IMR-90 (cell line): ENCODE data around the gene INSM1. TPM values are rescaled to one million over a fixed set of nuclear protein-coding genes. Genes with fewer than 3 reads are reported as not detected.

ENCODE experiments used
- ATAC-seq: fragments of 200-7000 bp; cut with Tn5 transposase; 2 replicates; pipeline ENCODE4 v1.9.1; 2020; ENCODE audit warnings: low read depth, mild to moderate bottlenecking, moderate library complexity
- BruUV-seq: library from RNA; stranded (reverse); fragments of 400-500 nt; replicated peaks from 2 replicates; lab custom pipeline; 2021; lab: Mats Ljungman, UMichigan
- CTCF ChIA-PET: fragments of 300-600 bp; formaldehyde crosslinking; extraction: SDS; loops from one replicate; lab custom pipeline; 2021; ENCODE audit warnings: antibody characterized with exemption; lab: Yijun Ruan, JAX
- POLR2A ChIA-PET: fragments of 300-600 bp; sonication (Branson Sonifier 250); formaldehyde crosslinking; loops from one replicate; lab custom pipeline; 2022; ENCODE audit warnings: antibody characterized with exemption; ENCODE audit not compliant: unreplicated experiment; lab: Charles Lee
- DNase-seq: peaks from one replicate; pipeline ENCODE4 v3.0.0; 2013
- H2AFZ ChIP-seq: replicated peaks from 2 replicates; pipeline ENCODE3; 2013; ENCODE audit warnings: low read length, mild to moderate bottlenecking; ENCODE audit not compliant: poor library complexity
- H2AK5ac ChIP-seq: 2 replicates; pipeline ENCODE4 v1.6.1; 2013; ENCODE audit warnings: low read depth, low read length, inconsistent platforms
- H2AK9ac ChIP-seq: replicated peaks from 2 replicates; pipeline ENCODE3; 2013; ENCODE audit warnings: mild to moderate bottlenecking, low read depth, low read length, moderate library complexity; ENCODE audit not compliant: poor library complexity
- H2BK120ac ChIP-seq: 2 replicates; pipeline ENCODE4 v1.6.1; 2013; ENCODE audit warnings: low read depth, low read length, inconsistent platforms
- H2BK15ac ChIP-seq: 3 replicates; pipeline ENCODE4 v1.6.1; 2013; ENCODE audit warnings: low read depth, low read length, inconsistent platforms
- H2BK20ac ChIP-seq: 2 replicates; pipeline ENCODE4 v1.6.1; 2013; ENCODE audit warnings: low read depth, mild to moderate bottlenecking, inconsistent platforms, low read length, moderate library complexity
- H2BK5ac ChIP-seq: 2 replicates; pipeline ENCODE4 v1.6.1; 2013; ENCODE audit warnings: mild to moderate bottlenecking, low read depth, low read length, inconsistent platforms; ENCODE audit not compliant: poor library complexity, severe bottlenecking
- H3K14ac ChIP-seq: replicated peaks from 2 replicates; pipeline ENCODE4 v1.6.1; 2013; ENCODE audit warnings: low read depth, low read length, inconsistent platforms
- H3K18ac ChIP-seq: 2 replicates; pipeline ENCODE4 v1.6.1; 2013; ENCODE audit warnings: low read depth, low read length, control low read depth
- H3K23ac ChIP-seq: 2 replicates; pipeline ENCODE4 v1.6.1; 2013; ENCODE audit warnings: low read depth, low read length, inconsistent platforms
- H3K27ac ChIP-seq: 2 replicates; pipeline ENCODE4 v1.5.1; 2013; ENCODE audit warnings: mild to moderate bottlenecking, control low read depth, low read length; ENCODE audit not compliant: insufficient read depth
- H3K27me3 ChIP-seq: 2 replicates; pipeline ENCODE4 v1.6.1; 2013; ENCODE audit warnings: low read length; ENCODE audit not compliant: control insufficient read depth, insufficient read depth
- H3K36me3 ChIP-seq: 2 replicates; pipeline ENCODE4 v1.6.1; 2013; ENCODE audit warnings: low read length, mixed read lengths; ENCODE audit not compliant: control insufficient read depth, insufficient read depth
- H3K4ac ChIP-seq: 2 replicates; pipeline ENCODE4 v1.6.1; 2013; ENCODE audit warnings: low read depth, low read length, inconsistent platforms
- H3K4me1 ChIP-seq: 2 replicates; pipeline ENCODE4 v1.6.1; 2013; ENCODE audit warnings: low read length, mixed read lengths; ENCODE audit not compliant: control insufficient read depth, insufficient read depth
- H3K4me2 ChIP-seq: 2 replicates; pipeline ENCODE4 v1.6.1; 2013; ENCODE audit warnings: low read depth, mild to moderate bottlenecking, control low read depth, low read length, moderate library complexity
- H3K4me3 ChIP-seq: 2 replicates; pipeline ENCODE4 v1.5.1; 2013; ENCODE audit warnings: low read depth, mild to moderate bottlenecking, control low read depth, low read length, moderate library complexity; ENCODE audit not compliant: insufficient read depth
- H3K56ac ChIP-seq: 2 replicates; pipeline ENCODE4 v1.6.1; 2013; ENCODE audit warnings: low read length, inconsistent platforms; ENCODE audit not compliant: insufficient read depth; ENCODE audit errors: extremely low read depth
- H3K79me1 ChIP-seq, 2 experiments: 2 replicates each; pipeline ENCODE4 v1.6.1; 2013; ENCODE audit warnings: low read length in 2 of 2, inconsistent platforms in 1 of 2, low read depth in 1 of 2
- H3K9ac ChIP-seq: 2 replicates; pipeline ENCODE4 v1.6.1; 2013; ENCODE audit warnings: low read depth, low read length, control low read depth
- H3K9me1 ChIP-seq: 2 replicates; pipeline ENCODE4 v1.6.1; 2013; ENCODE audit warnings: low read length, inconsistent platforms; ENCODE audit not compliant: insufficient read depth
- H3K9me3 ChIP-seq: 2 replicates; pipeline ENCODE4 v1.6.1; 2013; ENCODE audit warnings: low read length; ENCODE audit not compliant: control insufficient read depth, insufficient read depth
- H4K20me1 ChIP-seq: 2 replicates; pipeline ENCODE4 v1.6.1; 2013; ENCODE audit warnings: low read length, inconsistent platforms; ENCODE audit not compliant: insufficient read depth
- H4K5ac ChIP-seq: 2 replicates; pipeline ENCODE4 v1.6.1; 2013; ENCODE audit warnings: mild to moderate bottlenecking, low read depth, low read length, control low read depth
- H4K8ac ChIP-seq, 2 experiments: 2 replicates each; pipeline ENCODE4 v1.6.1; 2013; ENCODE audit warnings: low read depth in 2 of 2, low read length in 2 of 2, control low read depth in 1 of 2, inconsistent platforms in 1 of 2
- H4K91ac ChIP-seq: 2 replicates; pipeline ENCODE4 v1.6.1; 2013; ENCODE audit warnings: low read depth, low read length, inconsistent platforms; ENCODE audit not compliant: insufficient read depth
- CEBPB ChIP-seq: IDR thresholded peaks from 2 replicates; pipeline ENCODE4 v1.6.1; 2012; ENCODE audit warnings: low read depth, low read length, improper control_type of control experiment
- CTCF ChIP-seq: conservative IDR thresholded peaks from 2 replicates; pipeline ENCODE4 v1.5.1; 2012; ENCODE audit warnings: mild to moderate bottlenecking, low read depth, low read length, improper control_type of control experiment
- FOS ChIP-seq: fragments of 150-350 bp; IDR thresholded peaks from 2 replicates; pipeline ENCODE4 v1.6.1; 2016; ENCODE audit warnings: low read depth, low read length
- MAFK ChIP-seq: IDR thresholded peaks from 2 replicates; pipeline ENCODE4 v1.6.1; 2012; ENCODE audit warnings: low read depth, low read length, improper control_type of control experiment
- MAZ ChIP-seq: IDR thresholded peaks from 2 replicates; pipeline ENCODE4 v1.6.1; 2012; ENCODE audit warnings: low read depth, mild to moderate bottlenecking, low read length, improper control_type of control experiment, moderate library complexity, borderline replicate concordance
- MXI1 ChIP-seq: IDR thresholded peaks from 2 replicates; pipeline ENCODE4 v1.6.1; 2012; ENCODE audit warnings: low read depth, mild to moderate bottlenecking, low read length, moderate library complexity, borderline replicate concordance
- NFE2L2 ChIP-seq: fragments of 150-350 bp; IDR thresholded peaks from 2 replicates; pipeline ENCODE4 v1.6.1; 2016; ENCODE audit warnings: low read depth, mild to moderate bottlenecking, low read length
- POLR2A ChIP-seq: IDR thresholded peaks from 2 replicates; pipeline ENCODE4 v1.6.1; 2012; ENCODE audit warnings: mild to moderate bottlenecking, low read depth, low read length
- RAD21 ChIP-seq: IDR thresholded peaks from 2 replicates; pipeline ENCODE4 v1.6.1; 2012; ENCODE audit warnings: low read length, improper control_type of control experiment
- RCOR1 ChIP-seq: IDR thresholded peaks from 2 replicates; pipeline ENCODE4 v1.6.1; 2012; ENCODE audit warnings: mild to moderate bottlenecking, low read length, improper control_type of control experiment; ENCODE audit not compliant: insufficient replicate concordance
- RFX5 ChIP-seq: IDR thresholded peaks from 2 replicates; pipeline ENCODE4 v1.8.0; 2012; ENCODE audit warnings: low read depth, mild to moderate bottlenecking, low read length, moderate library complexity
- SMC3 ChIP-seq: fragments of 150-350 bp; IDR thresholded peaks from 2 replicates; pipeline ENCODE4 v1.6.1; 2016; ENCODE audit warnings: low read depth, mild to moderate bottlenecking, antibody characterized with exemption, low read length, moderate library complexity
- USF2 ChIP-seq: fragments of 150-350 bp; IDR thresholded peaks from 2 replicates; pipeline ENCODE4 v1.6.1; 2017; ENCODE audit warnings: mild to moderate bottlenecking, antibody characterized with exemption, low read length, low read depth
- WGBS, 2 experiments: methylation state at CpG; one replicate each; pipeline versions ENCODE4 v1.1.5 to v1.1.7; 2013; ENCODE audit warnings: missing lambda C conversion rate in 2 of 2; ENCODE audit not compliant: insufficient read length in 1 of 2; ENCODE audit errors: extremely low coverage in 2 of 2; 5-methylcytosine and 5-hydroxymethylcytosine counted together
- dilution Hi-C: fragments of 300-500 bp; cut with HindIII; formaldehyde crosslinking; loops from one replicate; pipeline ENCODE4 v1.14.3; 2018; ENCODE audit warnings: low sequenced_read_pairs; ENCODE audit not compliant: unreplicated experiment
- in situ Hi-C: fragments of 300-500 bp; cut with MboI; formaldehyde crosslinking; loops from 3 replicates; pipeline ENCODE4 v1.14.3; 2019; ENCODE audit warnings: low sequenced_read_pairs, inconsistent platforms, mixed read lengths
- intact Hi-C: fragments of 100-400 bp; cut with micrococcal nuclease; formaldehyde crosslinking; loops from 2 replicates; pipeline ENCODE4 v1.10.0; 2022
- polyA plus RNA-seq, 3 experiments: library from polyadenylated mRNA; depleted of rRNA; stranded (reverse); fragments of >200 nt; gene quantifications; 2 replicates each; pipeline ENCODE4 v1.2.3, GENCODE V29; 2012; ENCODE audit warnings: low replicate concordance in 1 of 3
- total RNA-seq: library from RNA; depleted of rRNA; stranded (reverse); fragments of >200 nt; gene quantifications from 2 replicates; pipeline ENCODE4 v1.2.3, GENCODE V29; 2012
- TF ChIP-seq, protein P1 (sequence below): fragments of 150-350 bp; IDR thresholded peaks from 2 replicates; pipeline ENCODE4 v1.6.1; 2016; ENCODE audit warnings: low read depth, mild to moderate bottlenecking, low read length, moderate library complexity, borderline replicate concordance

Gene INSM1
- total and polyA plus RNA-seq, 2 of the 4 experiments (the other 2 are of a cell fraction), result not detected

- Histone ChIP-seq H3K56ac (no peak overlapping the region), H3K4me1 (peaks cover 2% of the 10 kb centered on the region; the same call in 1 of the 2 replicates), H2BK5ac (no peak overlapping the region), H4K20me1 (no peaks in the 10 kb centered on the region), H3K9me1 (no peaks in the 10 kb centered on the region), H3K4ac (no peak overlapping the region), H2BK20ac (no peak overlapping the region), H2AFZ (no peak overlapping the region), H4K91ac (no peak overlapping the region), H3K4me3 (no peak overlapping the region), H4K8ac (no peak overlapping the region), H3K14ac (no peak overlapping the region), H4K5ac (no peak overlapping the region), H3K9me3 (peaks cover 3% of the 10 kb centered on the region; the same call in 1 of the 2 replicates), H3K23ac (no peak overlapping the region), H3K79me1 (no peaks in the 10 kb centered on the region), H3K4me2 (no peak overlapping the region), H3K27ac (no peak overlapping the region), H3K36me3 (no peaks in the 10 kb centered on the region), H2BK120ac (no peak overlapping the region), H2AK9ac (no peak overlapping the region), H2BK15ac (no peak overlapping the region), H3K9ac (no peak overlapping the region), H3K18ac (no peak overlapping the region), H2AK5ac (no peak overlapping the region), H3K27me3 (peaks cover 93% of the 10 kb centered on the region)
- TF ChIP-seq, protein P1, sequence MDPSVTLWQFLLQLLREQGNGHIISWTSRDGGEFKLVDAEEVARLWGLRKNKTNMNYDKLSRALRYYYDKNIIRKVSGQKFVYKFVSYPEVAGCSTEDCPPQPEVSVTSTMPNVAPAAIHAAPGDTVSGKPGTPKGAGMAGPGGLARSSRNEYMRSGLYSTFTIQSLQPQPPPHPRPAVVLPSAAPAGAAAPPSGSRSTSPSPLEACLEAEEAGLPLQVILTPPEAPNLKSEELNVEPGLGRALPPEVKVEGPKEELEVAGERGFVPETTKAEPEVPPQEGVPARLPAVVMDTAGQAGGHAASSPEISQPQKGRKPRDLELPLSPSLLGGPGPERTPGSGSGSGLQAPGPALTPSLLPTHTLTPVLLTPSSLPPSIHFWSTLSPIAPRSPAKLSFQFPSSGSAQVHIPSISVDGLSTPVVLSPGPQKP, result no peak
- TF ChIP-seq RFX5 (no peak), MAFK (no peak), POLR2A (no peak), RAD21 (no peak), RCOR1 (no peak), USF2 (no peak), NFE2L2 (no peak), CEBPB (no peak), FOS (no peak), SMC3 (no peak), CTCF (no peak), MAZ (no peak), MXI1 (no peak)
- no TSS peak for BruUV-seq
- in situ Hi-C loops, result no loop called here
- intact Hi-C loops, result no loop called here
- ChIA-PET CTCF (interaction anchor here (0.6 to 0.7 kb wide), 2 partner anchors 37 to 106 kb away, joined by 3 read pairs; no protein-coding TSS in a partner anchor), POLR2A (no interaction called here)
- no peak for DNase-seq
- no CpG with 5 or more reads among the region's 19 CpGs for WGBS, 2 experiments
- no peak for ATAC-seq
- dilution Hi-C loops, result no loop called here
Observed at GRCh38 chr20:20366551-20366875, 1.4 kb upstream of the INSM1 start.
